Colon (tissue), 2 donors: ENCODE results near the gene PLD5.
"Not testable (repeated sequence)": the region's sequence is repeated elsewhere in the genome, so short reads cannot be mapped to it uniquely, and the experiment has no call there.

Experiments
- FAIRE-seq: peaks from 2 replicates; lab custom pipeline; 2012; peaks lifted over from hg19 to GRCh38; lab: Jason Lieb, UNC
- donor health status: control.
- donor health status: control.

PLD5 gene

GRCh38 chr1:242267004-242267403, 257.5 kb downstream of the PLD5 start:
- not testable (repeated sequence) for FAIRE-seq

DNA sequence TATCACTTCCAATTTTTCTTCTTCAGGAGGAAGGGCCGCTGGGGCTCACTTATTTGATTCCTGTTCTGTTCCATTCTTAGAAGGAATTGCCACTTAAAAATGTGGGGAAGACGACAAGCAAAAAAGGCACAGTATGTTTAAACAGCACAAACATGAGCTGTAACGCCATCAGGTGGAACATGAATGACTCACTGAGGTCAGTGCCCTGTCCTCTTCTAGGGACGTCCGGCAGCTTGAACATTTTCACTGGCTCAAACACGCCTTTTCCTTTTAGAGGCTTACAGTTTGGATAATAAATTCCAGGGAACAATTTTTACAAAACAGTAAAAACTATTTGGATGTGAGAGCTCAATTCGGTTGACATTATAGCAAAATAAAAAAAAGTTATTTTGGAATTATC, 260.1 kb downstream of the PLD5 start:
- not testable (repeated sequence) for FAIRE-seq

DNA sequence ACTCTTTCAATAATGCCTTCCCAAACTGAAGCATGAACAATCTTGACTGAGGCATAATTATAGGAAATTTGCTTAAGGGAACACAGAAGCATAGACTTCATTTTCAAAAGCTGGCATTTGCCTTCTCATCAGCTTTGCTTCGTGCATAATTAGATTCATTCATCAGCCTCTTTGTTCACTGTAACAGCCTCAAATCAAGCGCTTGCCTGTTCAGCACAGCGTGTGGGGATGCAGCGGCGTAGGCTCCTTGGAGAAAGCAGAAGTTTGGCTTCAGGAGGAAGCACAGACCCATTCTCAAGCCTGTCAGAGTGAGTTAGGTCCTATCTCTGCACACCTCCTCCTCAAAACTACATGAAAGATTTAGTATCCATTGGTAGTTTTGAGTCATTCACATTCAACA, 279.2 kb downstream of the PLD5 start:
- FAIRE-seq, result no peak

- no peak for FAIRE-seq
Observed at GRCh38 chr1:242243472-242243871, 281.0 kb downstream of the PLD5 start.

- FAIRE-seq, result no peak
Observed at GRCh38 chr1:242242983-242243382, 281.5 kb downstream of the PLD5 start.

GRCh38 chr1:242241936-242242335, 282.6 kb downstream of the PLD5 start:
- FAIRE-seq, result no peak

- no peak for FAIRE-seq
Observed at GRCh38 chr1:242240691-242241090, 283.8 kb downstream of the PLD5 start.

DNA sequence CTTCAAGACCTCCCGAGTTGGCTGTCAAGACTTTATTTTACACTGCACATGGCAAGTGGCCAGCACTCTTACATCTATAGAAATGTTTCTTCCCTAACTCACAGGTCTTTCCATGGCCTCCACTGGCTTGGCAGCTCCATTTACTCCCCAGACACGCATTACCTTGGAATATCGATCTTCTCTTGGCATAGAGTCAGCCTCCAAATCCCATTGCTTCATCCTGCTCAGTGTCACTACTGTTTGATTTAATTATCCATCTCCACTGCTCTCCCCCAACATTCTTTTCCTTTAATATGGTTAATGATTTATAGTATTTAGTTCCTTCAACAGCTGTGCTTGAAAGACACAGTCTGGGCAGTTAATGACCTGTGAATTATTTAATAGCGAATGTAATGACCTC, 284.4 kb downstream of the PLD5 start:
- FAIRE-seq, result no peak

DNA sequence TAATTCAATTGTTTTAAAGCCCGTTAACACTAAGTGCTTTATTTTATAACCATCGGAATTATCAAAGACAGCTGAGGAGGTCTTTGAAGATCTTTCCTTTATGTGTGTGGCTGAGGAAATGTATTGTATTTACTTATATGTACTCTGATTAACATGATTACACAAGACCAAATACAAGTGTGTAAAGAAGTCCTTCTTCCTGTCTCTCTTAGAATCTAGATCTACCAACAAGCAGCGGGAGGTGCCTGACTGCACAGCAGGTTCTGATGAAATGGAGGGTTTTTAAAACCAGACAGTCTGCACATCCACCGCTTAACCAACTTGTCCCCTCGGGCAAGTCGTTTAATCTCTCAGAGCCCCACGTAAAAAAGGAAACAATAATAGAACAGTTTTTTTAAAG, 285.1 kb downstream of the PLD5 start:
- no peak for FAIRE-seq

- FAIRE-seq, result no peak
Observed at GRCh38 chr1:242237051-242237450, 287.4 kb downstream of the PLD5 start.

DNA sequence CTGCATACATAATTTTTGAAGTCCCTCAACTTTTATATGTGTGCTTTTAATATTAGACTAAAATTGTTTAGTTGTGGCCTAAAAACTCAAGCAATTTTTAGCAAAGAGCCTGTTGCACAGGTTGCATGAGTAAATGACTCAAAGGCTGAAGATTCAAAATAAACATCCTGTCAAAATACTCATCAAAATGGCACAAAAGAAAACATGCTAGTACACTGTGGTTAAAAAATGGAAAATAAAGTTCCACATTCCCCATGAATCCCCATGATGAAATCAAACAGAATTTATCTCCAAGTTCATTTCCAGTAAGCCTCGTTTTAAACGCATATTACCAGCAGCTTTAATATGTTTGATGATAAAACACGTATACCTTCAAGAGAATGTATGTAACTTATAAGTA, 295.5 kb downstream of the PLD5 start:
- no peak for FAIRE-seq

DNA sequence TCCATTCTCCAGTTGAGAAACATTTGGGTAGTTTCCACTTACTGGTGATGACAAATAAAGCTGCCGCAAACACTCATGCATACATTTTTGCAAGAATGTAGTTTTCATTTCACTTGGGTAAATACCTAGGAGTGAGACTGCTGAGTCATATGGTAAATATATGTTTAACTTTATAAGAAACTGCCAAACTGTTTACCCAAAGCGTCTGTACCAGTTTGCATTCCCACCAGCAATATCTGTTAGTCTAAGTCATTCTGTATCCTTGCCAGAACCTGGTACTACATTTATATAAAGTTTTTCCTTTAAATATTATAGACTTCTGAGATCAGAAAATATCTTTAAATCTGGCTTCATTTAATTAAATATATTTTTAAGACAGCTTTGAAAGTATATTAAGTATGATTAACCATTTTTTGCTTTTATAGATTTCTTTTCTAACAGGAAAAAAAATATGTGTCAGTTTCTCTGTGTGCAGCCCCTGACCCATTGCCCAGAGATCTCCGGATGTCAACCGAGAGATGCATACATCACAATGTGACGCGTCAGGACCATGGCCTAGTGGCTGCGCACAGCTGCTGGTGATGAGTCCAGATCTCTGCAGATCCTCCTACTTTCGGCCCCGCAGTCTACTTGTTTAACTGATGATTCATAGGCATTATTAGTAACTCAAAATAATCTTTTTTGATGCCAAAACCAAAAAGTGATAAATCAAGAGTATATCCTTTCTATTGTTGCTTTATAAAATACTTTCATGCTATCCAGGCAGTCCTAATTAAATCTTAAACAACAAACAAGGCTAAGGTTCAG, 298.5 kb downstream of the PLD5 start:
- no peak for FAIRE-seq

GRCh38 chr1:242224878-242225766, 299.4 kb downstream of the PLD5 start:
- not testable (repeated sequence) for FAIRE-seq

GRCh38 chr1:242224461-242224860, 300.0 kb downstream of the PLD5 start:
- no peak for FAIRE-seq

DNA sequence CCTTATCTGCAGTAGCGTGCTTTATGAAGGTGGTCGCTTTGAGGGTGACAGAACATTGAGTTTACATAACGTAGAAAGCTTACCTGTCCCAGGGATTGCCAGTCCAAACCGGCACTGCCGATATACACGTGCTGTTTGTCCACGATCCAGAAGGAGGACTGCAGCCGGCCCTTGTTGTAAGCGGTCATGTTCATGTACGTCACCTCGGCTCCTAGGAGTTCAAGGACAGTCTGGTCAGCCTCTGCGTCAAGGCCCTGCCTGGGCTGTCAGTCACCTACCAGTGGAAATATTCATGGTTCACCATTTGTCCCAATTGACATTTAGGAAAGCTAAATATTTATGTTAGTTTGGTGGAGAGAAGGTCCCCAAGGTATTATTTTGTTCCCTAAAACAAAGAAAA, 304.6 kb downstream of the PLD5 start:
- no peak for FAIRE-seq

- FAIRE-seq, result no peak
Observed at GRCh38 chr1:242219298-242219901, 305.1 kb downstream of the PLD5 start.

GRCh38 chr1:242216368-242216767, 308.1 kb downstream of the PLD5 start:
- no peak for FAIRE-seq

- FAIRE-seq, result not testable (repeated sequence)
Observed at GRCh38 chr1:242214455-242214854, 310.0 kb downstream of the PLD5 start.

DNA sequence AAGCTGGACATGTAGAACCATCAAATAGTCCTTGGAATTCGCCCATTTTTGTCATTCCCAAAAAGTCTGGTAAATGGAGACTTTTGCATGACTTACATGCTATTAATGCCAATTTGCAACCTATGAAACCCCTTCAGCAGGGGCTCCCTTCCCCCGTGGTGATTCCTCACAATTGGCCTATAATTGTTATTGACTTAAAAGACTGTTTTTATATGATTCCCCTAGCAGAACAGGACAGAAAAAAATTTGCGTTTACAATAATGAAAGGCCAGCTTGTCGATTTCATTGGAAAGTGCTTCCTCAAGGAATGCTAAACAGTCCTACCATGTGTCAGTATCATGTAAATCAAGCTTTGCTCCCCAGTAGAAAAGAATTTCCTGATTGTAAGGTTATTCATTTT, 311.5 kb downstream of the PLD5 start:
- FAIRE-seq, result not testable (repeated sequence)

DNA sequence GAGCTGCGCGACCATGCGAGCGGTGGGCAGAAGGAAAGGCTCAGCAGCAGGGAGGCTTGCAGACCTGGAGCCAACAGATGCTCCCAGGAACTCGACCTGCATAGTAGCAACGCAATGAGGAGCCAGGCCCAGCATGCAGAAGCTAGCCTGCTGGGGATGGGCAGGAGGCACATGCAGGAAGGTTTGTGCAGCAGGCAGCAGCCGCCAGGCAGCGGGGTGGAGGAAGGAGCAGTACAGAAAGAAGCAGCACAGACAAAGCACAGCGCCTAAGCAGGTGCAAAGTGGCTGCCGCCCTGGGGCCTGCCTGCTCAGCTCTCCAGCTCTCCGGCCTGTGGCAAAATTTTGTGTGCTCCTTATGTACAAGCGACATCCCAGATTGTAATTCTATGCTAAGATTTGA, 312.1 kb downstream of the PLD5 start:
- FAIRE-seq, result no peak

DNA sequence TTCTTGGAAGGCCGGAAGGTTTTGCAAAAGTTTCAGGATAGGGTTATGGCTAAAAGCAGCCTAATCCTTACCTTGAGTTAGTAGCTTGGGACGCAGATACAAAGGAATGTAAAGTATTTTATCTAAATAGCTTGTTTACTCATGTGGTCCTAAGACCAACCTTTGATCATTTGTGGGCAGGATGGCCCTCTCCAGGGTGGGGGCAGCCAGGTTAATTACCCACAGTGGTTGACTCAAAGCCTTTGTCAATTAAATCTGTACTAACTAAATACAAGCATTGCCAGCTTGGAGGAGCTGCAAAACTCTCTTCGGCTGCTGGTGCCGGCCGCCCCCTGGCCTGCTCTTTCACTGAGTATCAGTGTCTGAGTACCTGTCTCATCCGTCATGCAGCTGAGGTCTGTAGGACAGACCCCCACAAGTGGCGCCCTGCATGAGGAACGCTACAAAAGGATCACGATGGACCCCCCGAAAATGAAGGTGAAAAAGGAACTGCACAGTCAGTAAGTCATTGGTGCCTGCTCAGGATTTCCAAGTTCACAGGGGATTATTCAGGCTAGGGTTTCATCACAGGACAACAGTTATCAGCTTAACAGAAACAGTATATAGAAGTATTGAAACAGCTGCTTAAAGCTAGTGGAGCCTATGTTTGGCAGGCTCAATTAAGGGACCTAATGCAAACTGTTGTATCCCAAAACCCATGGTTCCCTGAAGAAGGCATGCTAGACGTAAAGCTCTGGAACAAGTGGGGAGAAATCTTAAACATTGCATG, 313.1 kb downstream of the PLD5 start:
- FAIRE-seq, result no peak

GRCh38 chr1:242210316-242210715, 314.2 kb downstream of the PLD5 start:
- FAIRE-seq, result not testable (repeated sequence)
